Erythroblast (primary cell): ENCODE results near the gene C1orf226.

Experiments
- GATA1 ChIP-seq: IDR thresholded peaks from 2 replicates; pipeline ENCODE4 v1.6.1; 2011; ENCODE audit warnings: low read depth, mild to moderate bottlenecking, control low read depth, low read length, moderate library complexity
- POLR2A ChIP-seq: IDR thresholded peaks from 2 replicates; pipeline ENCODE4 v1.6.1; 2011; ENCODE audit warnings: mild to moderate bottlenecking, low read length

- TF ChIP-seq POLR2A (no peak), GATA1 (no peak)
These were observed 15.4 kb upstream of the C1orf226 start for GRCh38 chr1:162366149-162366548.
